AG08395 (cell line): Measurements from ENCODE around the gene LMF1.
"Not testable (repeated sequence)": the region's sequence is repeated elsewhere in the genome, so short reads cannot be mapped to it uniquely, and the experiment has no call there.

ENCODE experiments used
- DNase-seq: peaks from one replicate; pipeline ENCODE4 v3.0.0; 2012; ENCODE audit warnings: mixed read lengths, low spot score

The LMF1 gene

DNA sequence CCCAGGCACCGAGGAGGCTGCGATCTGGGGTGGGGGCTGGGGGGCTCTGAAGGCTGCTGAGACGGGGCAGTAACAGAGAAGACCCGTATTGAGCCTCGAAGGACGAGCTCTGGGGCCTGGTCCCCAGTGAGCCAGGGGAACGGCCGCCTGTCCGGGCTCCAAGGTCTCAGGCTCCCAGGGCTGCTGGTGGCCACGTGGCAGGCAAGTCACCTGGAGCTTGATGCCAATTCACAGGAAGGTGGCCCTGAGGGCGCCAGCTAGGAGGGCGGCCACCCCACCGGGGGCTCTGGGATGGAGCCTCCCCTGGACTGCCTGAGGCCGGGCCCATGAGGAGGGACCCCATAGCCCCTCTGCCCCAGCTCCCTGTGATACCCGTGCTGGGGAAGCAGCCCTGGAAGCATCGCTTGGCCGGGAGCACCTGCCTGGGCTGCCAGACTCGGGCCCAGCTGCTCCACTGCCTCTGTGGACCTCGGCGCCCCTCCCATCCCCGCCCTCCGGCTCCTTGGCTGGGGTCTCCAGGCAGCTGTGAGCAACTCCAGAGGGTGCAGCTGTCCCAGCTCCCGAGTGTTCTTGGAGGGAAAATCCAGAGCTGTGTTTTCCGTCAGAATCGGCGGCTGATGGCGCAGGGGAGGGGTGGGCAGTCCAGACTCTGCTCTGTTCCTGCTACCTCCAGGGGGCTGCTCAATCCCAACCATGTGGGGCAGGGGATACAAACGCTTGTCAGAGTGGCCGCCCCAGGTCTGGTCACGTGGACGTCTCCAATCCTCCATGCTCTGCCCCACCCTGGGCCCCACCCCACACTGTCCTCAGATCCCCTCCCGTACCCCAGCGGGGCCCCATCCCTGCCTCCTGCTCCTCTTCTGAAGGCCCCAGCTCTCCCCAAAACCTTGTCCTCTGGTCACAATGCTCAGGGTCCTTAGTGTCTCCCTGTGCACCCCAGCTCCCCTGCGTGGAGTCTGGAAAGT, 103.1 kb downstream of the LMF1 start:
- no peak for DNase-seq

DNA sequence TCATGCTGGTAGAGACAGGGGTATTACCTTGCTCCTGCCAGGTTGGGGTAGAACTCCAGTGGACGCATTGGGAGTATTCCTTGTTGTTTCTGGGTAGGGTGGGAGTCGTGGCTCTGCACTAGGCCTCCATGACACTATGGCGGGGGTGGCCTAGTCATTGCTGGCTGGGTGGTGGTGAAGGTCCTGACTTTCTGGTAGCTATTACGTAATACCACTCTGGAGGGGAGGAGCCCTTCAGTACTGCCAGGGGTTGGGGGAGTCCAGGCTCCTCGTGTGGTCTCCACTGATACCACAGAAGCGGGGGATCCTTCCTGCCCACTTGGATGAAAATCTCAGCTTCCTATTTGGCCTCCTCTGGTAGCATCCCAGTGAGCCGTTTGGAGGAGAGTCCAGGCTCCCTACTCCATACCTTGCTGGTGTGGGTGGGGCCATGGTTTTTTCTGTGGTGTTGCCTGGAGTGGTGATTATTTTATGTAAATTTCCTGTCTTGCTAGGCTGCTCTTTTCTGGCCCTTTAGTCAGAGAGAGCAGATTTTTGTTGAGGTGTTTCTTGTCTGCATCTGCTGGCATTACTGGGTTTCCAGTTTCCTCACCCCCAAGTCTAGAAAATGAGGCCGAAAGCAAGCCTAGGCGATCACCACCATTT, 104.4 kb downstream of the LMF1 start:
- DNase-seq = no peak

DNA sequence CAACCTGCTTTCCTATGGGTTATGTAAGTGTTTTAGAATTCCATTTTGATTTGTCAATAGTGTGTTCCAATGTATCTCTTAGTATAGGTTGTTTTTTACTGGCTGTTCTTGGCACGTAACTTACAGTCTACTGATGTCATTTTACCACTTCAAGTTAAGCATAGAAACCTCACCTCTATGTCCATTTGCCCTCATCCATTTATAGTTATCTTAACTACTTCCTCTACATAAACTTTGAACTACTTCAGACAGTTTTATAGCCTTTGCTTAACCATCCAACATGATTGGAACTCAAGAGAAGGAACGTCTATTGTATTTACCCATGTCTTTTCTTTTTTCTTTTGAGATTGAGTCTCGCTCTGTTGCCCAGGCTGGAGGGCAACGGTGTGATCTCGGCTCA, 105.8 kb downstream of the LMF1 start:
- DNase-seq = no peak

DNA sequence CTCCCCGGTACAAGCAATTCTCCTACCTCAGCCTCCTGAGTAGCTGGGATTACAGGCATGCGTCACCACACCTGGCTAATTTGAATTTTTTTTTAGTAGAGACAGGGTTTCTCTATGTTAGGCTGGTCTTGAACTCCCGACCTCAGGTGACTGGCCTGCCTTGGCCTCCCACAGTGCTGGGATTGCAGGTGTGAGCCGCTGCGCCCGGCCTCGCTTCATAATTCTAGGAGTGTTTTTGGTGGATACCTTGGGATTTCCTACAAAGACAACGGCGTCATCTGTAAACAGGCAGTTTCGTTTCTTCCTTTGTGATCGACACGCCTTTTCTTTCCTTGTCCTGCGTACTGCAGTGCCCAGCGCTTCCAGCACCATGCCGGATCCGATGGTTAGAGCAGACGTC, 109.3 kb downstream of the LMF1 start:
- DNase-seq = no peak

DNA sequence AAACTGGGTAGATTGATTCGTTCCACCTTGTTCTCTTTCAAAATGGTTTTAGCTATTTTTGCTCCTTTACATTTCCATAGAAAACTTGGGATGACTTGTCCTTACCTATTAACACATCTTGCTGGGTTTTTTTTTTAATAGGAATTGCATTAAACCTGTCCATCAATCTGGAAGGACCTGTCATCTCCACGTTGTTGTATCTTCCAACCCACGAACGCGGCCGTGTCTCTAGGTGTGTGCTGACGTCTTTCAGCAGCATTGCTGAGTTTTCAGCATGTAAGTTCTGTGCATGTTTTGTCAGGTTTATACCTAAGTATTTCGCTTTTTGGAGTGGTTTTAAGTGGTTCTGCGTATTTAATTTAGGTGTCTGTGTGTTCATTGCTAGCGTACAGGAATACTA, 109.9 kb downstream of the LMF1 start:
- DNase-seq = no peak

DNA sequence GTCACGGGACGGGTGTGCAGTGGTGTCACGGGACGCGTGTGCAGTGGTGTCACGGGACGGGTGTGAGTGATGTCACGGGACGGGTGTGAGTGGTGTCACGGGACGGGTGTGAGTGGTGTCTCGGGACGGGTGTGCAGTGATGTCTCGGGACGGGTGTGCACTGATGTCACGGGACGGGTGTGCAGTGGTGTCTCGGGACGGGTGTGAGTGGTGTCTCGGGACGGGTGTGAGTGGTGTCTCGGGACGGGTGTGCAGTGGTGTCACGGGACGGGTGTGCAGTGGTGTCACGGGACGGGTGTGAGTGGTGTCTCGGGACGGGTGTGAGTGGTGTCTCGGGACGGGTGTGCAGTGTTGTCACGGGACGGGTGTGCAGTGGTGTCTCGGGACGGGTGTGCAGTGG, 111.8 kb downstream of the LMF1 start:
- DNase-seq = not testable (repeated sequence)

DNA sequence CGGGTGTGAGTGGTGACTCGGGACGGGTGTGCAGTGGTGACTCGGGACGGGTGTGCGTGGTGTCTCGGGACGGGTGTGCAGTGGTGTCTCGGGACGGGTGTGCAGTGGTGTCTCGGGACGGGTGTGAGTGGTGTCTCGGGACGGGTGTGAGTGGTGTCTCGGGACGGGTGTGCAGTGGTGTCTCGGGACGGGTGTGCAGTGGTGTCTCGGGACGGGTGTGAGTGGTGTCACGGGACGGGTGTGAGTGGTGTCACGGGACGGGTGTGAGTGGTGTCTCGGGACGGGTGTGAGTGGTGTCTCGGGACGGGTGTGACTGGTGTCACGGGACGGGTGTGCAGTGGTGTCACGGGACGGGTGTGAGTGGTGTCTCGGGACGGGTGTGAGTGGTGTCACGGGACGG, 112.3 kb downstream of the LMF1 start:
- DNase-seq = not testable (repeated sequence)

DNA sequence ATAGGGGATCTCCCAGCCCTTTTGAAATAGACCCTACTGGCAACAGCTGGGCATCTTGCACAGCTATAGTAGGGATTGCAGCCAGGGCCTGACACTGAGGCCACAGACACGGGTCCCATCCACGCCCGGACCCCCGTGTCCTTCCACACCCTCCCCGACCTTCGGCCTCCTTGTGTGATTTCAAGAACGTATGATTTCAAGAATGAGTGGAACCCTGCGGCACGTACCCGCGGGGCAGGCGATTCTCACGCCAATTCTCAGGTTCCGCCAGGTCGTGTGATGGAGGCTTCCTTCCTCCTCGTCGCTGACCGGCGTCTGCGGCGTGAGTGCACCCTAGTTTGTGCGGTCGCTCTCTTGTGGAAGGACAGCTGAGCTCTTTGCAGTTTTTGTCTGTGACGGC, 114.0 kb downstream of the LMF1 start:
- no peak for DNase-seq

DNA sequence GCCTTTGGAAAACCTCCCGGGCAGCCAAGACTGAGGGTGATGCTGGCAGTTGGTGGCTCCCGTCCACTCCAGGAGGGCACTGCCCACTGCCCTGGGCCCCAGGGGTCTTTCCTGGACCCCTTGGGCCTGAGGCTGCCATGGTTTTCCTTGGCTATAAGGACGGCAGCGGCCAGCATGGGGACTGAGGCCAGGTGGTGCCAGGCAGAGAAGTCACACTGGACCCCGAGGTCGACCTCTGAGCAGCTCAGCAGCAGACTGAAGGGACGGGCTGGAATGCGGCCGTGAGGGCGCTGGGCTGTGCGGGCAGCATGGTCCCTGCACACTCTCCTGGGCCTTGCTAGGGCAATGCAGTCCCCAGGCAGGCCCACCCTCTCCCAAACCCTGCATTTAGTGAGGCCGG, 114.7 kb downstream of the LMF1 start:
- no peak for DNase-seq

DNA sequence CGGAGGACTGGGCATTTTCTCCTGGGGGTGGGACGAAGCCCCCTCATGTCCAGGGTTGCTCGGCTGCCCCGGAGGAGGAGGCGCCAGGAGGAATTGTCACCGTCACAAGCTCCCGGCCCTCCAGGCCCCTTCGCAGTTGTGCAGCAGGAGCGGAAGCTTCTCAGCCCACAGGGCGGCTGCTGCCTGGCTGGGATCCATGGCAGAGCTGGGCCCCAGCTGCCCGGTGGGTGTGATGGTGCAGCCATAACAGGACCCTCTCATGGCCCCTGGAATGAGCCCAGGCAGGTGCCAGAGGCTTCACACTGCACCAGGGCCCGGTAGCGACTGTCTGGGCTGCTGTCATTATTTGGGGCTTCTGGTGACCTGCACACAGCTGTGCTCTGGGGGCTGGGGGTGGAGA, 115.3 kb downstream of the LMF1 start:
- DNase-seq = no peak

DNA sequence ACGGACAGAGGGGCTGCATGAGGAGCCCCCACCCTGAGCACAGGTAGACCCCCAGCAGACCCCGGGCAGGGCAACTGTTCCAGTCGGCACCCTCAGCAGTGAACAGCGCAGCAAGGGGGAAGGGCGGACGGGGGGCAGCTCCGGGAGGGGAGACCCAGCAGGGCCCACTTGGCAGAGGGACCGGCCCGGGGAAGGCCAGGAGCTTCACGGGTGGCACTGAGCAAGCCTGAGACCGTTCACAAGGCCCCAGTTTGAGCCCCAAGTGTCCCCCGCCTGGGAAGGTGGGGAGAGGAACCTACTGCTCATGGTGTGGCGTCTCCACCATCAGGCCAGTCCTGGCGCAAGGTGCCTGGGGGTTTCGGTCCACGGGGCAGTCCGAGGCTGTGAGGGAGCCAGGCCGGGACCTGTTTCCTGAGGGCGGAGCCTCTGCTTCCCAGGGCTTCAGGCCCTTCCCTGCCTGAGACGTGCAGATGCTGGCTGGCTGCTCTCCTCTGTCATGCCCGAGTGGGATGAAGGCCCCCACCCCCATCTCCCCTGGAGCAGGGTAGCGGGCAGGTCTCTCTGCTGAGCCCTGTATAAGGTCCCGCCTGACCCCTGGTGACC, 115.9 kb downstream of the LMF1 start:
- no peak for DNase-seq

DNA sequence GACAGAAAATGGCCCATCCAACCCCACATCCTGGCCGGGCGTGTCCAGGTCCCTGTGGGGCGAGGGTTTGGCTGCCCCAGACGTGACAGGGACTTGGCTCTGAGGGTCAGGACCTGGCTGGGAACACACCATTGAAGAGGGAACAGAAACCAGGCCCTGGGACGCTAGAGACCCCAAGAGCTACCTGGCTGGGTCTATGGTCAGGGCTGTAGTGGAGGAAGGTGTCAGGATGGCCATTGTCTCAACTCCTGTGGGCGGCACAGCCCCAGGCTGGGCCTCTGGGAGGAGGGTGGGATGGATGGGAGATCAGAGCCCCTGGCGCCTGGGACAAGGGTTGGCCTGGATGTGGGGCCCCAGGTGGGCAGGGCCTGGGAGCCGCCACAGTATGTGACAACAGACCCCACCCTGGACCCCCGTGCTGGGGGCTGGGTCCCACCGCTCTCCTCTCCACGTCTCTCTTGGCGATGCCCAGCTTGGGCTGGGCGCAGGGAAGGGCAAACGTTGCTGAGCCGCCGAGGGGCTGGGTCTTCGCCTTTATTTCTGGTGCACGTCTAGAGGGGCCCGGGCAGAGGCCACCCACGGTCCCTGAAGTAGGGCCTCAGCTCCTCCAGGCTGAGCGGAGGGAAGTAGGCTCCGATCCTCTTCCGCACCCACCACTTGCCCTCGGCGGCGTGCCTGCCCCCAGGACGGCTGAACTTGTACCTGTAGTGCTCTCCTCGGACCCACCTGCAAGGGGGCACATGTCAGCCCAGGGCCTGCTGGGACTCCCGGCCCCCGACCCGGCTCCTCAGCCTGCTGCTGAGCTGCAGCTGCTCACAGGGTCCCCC, 116.6 kb downstream of the LMF1 start:
- no peak for DNase-seq

DNA sequence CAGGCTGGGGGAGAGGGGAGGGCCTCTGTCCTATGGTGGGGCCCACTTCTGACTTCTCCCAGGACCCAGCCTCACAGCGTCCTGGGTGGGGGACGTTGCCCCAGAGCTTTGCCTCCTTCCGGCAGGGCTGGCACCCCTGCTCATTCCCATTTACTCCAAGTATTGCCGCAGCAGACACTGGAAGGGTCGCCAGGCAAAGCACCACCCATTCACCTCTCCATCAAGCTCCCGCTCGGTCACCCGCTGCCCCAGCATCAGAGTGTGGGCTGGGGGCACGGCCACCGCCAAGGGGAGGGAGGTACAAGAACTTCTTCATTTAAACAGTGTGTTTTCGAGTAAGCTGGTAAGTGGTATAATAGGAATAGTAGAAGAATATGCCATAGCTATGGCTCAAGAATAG, 117.5 kb downstream of the LMF1 start:
- DNase-seq = no peak

DNA sequence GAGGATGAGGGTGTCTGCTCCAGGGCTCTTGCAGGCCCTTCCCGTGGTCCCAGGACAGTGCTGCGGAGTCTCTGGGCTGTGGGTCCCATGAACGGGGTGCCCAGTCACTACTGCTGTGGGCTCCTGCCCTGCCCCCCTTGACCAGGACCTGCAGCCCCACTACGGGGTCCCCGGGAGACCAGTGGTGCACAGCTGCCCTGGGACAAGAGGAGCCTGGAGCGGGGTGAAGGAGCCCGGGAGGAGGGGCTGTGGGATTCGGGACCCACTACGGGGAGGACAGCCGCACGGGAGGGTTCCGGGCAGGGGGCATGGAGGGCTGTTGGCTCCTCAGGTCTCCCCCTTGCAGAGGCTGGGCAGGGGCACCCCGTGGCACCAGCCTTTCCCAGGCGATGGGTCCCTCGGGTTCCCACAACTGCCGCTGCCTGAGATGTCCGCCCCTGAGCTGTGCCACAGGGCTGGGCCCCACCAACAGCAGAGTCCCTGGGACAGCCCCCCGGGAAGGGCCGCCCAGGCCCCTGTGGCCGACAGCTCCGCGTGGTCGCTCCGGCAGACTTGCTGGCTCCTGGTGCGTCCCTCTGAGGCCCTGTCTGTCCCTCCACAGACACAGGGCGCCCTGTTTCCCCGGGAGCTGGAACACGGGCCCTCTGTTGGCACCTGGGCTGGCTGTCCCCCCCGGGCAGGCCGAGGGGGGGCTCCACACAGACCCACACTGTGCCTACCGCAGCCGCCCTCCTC, 118.2 kb downstream of the LMF1 start:
- DNase-seq = no peak

DNA sequence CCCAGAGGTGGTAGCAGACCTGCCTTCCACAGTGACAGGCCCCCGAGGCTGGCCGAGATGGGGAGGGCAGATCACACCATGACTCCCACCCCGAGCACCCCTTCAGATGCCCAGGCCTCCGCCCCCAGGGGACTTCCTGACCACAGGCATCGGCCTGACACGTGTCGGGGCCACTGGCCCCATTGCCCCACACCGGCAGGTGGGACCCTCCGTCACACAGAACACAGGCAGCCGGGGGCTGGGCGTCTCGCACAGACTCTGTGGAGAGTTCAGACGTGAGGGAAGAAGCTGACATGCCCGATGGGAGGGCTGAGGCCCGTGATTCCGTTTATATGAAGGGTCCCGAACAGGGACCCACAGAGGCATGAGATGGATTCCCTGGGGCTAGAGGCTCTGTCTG, 118.9 kb downstream of the LMF1 start:
- no peak for DNase-seq

DNA sequence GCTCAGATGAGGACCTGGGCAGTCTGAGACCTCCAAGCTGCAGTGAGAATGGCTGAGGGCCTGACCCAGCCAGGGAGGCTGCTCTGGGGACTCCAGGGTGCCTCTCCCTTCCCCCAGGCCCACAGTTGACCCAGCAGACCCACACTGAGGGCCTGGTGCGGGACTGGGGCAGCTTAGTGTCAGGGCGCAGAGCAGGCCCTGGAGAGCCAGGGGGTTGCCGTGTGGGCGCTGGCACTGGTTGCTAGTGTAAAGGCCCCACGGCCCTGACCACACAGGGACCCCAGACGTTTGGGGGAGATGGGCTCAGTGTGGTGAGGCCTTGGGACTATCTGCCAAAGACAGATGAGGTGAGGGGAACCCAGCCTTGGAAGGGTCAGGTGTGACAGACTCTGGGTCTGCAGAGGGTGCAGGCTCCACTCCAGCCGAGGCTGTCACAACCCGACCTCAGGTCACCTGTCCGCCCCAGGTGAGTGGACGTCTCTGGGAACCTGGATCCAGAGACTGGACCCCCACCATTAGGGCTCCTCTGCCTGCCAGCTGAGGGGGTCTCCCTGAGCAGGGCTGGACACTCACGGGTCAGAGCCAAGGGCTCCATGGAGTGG, 119.5 kb downstream of the LMF1 start:
- DNase-seq = no peak

DNA sequence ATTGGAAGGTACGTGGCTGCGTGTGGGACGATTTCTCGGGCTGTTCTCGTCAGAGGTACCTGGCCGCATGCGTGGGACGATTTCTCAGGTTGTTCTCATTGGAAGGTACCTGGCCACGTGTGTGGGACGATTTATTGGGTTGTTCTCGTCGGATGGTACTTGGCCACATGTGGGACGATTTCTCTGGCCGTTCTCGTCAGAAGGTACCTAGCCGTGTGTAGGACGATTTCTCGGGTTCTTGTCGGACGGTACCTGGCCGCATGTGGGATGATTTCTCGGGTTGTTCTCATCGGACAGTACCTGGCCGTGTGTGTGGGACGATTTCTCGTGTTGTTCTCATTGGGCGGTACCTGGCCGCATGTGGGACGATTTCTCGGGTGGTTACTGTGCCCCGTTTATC, 120.1 kb downstream of the LMF1 start:
- DNase-seq = no peak

DNA sequence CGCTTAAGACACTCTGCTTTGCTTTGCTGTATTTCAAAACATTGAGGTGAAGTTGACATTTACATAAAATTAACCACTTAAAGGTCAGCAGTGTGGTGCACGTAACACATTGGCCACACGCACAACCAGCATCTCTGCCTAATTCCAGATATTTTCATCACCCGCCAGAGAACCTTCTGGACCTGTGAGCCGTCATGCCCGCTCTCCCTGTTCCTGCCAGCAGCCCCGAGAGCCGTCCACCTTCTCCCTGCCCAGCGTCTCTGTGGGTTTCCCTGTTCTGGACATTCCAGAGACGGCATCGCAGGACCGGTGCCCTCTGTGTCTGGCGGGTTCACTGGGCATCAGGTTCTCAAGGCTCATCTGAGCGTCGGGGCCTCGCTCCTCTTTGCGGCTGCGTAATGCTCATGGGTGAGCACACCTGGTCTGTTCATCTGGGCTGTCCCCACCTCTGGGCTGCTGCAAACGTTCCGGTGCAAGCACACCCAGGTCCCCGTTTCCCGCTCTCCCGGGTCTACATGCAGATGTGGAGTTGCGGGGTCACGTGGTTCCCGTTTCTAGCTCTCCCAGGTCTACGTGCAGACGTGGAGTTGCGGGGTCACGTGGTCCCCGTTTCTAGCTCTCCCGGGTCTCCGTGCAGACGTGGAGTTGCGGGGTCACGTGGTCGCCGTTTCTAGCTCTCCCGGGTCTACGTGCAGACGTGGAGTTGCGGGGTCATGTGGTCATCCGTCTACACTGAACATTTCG, 122.1 kb downstream of the LMF1 start:
- DNase-seq = no peak

DNA sequence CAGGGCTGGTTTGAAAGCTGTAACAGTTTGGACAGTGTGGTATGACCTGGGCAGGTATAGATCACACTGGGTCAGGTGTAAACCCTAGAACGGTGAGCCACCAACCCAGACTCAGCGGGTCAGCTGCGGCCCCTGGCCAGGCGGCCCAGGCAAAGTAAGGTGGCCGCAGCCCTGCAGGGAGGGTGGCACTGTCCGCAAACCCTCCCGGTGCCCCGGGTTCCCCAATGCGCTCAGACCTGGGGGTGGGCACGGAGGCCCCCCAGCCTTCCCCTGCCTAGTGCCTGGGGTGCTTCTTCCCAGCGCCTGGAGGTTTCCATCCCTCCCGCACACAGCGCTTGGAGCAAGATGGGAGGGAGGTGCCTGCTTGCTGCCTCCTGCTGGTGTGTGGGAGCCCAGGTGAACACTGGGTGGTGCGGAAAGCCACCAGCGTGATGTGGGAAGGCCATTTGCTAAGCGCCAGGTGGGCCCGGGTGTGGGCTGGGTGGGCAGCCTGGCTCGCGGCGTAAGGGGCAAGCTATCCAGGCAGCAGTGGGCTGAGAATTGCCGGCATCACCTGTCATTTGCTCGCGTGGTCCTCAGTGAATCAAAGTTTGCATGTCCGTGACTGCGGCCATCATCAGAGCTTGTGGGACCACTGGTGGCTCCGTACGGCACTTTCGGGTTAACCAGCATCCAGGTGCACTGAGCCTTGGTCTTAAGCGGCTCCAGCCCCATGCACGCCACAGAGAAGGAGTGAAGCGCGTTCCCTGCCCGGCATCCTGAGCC, 122.9 kb downstream of the LMF1 start:
- no peak for DNase-seq

DNA sequence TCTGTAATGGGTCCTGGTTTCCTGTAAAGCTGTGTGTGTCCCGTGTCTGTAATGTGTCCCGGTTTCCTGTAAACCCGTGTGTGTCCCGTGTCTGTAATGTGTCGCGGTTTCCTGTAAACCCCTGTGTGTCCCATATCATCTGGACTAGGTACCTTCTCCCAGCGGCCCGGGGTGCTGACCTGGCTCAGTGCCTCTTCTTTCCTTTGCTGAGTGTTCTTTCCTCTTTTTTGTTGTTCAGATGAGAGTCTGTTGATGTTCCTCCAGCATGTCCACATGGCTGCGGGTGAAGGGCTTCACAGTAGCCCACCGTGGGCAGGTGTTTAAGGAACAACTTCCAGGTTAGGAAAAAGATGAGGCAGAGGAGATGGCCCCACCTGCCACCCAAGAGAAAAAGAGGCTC, 123.6 kb downstream of the LMF1 start:
- DNase-seq = no peak
